Activated CD4-positive, alpha-beta memory T cell treated with anti-CD3 and anti-CD28 coated beads for 36 hours (primary cell): Measurements from ENCODE around the gene BRD1. TPM values are rescaled to one million over a fixed set of nuclear protein-coding genes. Genes with fewer than 3 reads are reported as not detected.

Source experiments
- CTCF ChIA-PET: fragments of 350-600 bp; sonication (Branson Sonifier 250); formaldehyde crosslinking; loops from one replicate; lab custom pipeline; 2021; ENCODE audit warnings: antibody characterized with exemption, inconsistent platforms; lab: Charles Lee
- POLR2A ChIA-PET: fragments of 350-600 bp; sonication (Branson Sonifier 250); formaldehyde crosslinking; loops from one replicate; lab custom pipeline; 2021; ENCODE audit warnings: antibody characterized with exemption; lab: Charles Lee
- DNase-seq: peaks from one replicate; pipeline ENCODE4 v3.0.0-alpha.2; 2020
- H3K27ac Mint-ChIP-seq: one replicate; pipeline ENCODE4 v1.8.0; 2021; ENCODE audit warnings: mixed read lengths
- H3K27me3 Mint-ChIP-seq: one replicate; pipeline ENCODE4 v1.8.0; 2021; ENCODE audit warnings: mixed read lengths
- H3K36me3 Mint-ChIP-seq: one replicate; pipeline ENCODE4 v1.8.0; 2021; ENCODE audit warnings: mixed read lengths
- H3K4me1 Mint-ChIP-seq: one replicate; pipeline ENCODE4 v1.8.0; 2021; ENCODE audit warnings: low read depth, mixed read lengths
- H3K4me3 Mint-ChIP-seq: one replicate; pipeline ENCODE4 v1.8.0; 2021; ENCODE audit warnings: mild to moderate bottlenecking, mixed read lengths
- H3K9me3 Mint-ChIP-seq: one replicate; pipeline ENCODE4 v1.8.0; 2021; ENCODE audit warnings: mixed read lengths
- intact Hi-C: fragments of 100-400 bp; cut with micrococcal nuclease; formaldehyde crosslinking; loops from one replicate; pipeline ENCODE4 v1.15.1; 2023
- total RNA-seq, 2 experiments: library from RNA; stranded (reverse); gene quantifications; one replicate each; pipeline ENCODE4 v1.2.3, GENCODE V29; 2021

The BRD1 gene
- total RNA-seq, 2 experiments from 2014 or later, result 27.5 to 30.2 TPM

- intact Hi-C loops, result no loop called here
- H3K27me3 Mint-ChIP-seq, result no peaks in the 10 kb centered on the region
- no peak overlapping the region for H3K27ac Mint-ChIP-seq
- peaks cover 50% of the 10 kb centered on the region for H3K36me3 Mint-ChIP-seq
- peaks cover 49% of the 10 kb centered on the region for H3K4me1 Mint-ChIP-seq
- ChIA-PET POLR2A (interaction anchor here (1.5 kb wide), 1 partner anchor 34 kb away, joined by 6 read pairs; no protein-coding TSS in a partner anchor), CTCF (no interaction called here)
- H3K9me3 Mint-ChIP-seq, result no peaks in the 10 kb centered on the region
- DNase-seq, result no peak
- H3K4me3 Mint-ChIP-seq, result no peak overlapping the region
Observed at GRCh38 chr22:49792107-49792506, 35.6 kb downstream of the BRD1 start.

- Mint-ChIP-seq H3K4me3 (no peak overlapping the region), H3K4me1 (peaks cover 49% of the 10 kb centered on the region), H3K36me3 (peaks cover 47% of the 10 kb centered on the region), H3K27ac (peak overlapping the region; percentile 68), H3K9me3 (no peaks in the 10 kb centered on the region), H3K27me3 (no peaks in the 10 kb centered on the region)
- DNase-seq, result no peak
- intact Hi-C loops, result no loop called here
- ChIA-PET CTCF (interaction anchor here (2.0 kb wide), 1 partner anchor 24 kb away, joined by 4 read pairs; no protein-coding TSS in a partner anchor), POLR2A (interaction anchor here (1.2 to 1.5 kb wide), 2 partner anchors 34 to 37 kb away, joined by 3 to 6 read pairs; no protein-coding TSS in a partner anchor)
Observed at GRCh38 chr22:49791682-49792081, 36.0 kb downstream of the BRD1 start.

- H3K9me3 Mint-ChIP-seq, result no peaks in the 10 kb centered on the region
- CTCF ChIA-PET, result interaction anchor here (1.2 to 2.0 kb wide), 3 partner anchors 21 to 240 kb away, joined by 3 to 7 read pairs (median 4); no protein-coding TSS in a partner anchor
- H3K36me3 Mint-ChIP-seq, result peaks cover 49% of the 10 kb centered on the region
- no peak overlapping the region for H3K27ac Mint-ChIP-seq
- intact Hi-C loops, result no loop called here
- DNase-seq, result no peak
- H3K27me3 Mint-ChIP-seq, result no peaks in the 10 kb centered on the region
- peaks cover 49% of the 10 kb centered on the region for H3K4me1 Mint-ChIP-seq
- no peak overlapping the region for H3K4me3 Mint-ChIP-seq
- POLR2A ChIA-PET, result interaction anchor here (0.5 to 1.5 kb wide), 3 partner anchors 35 to 181 kb away, joined by 3 to 6 read pairs (median 3); no protein-coding TSS in a partner anchor
Observed at GRCh38 chr22:49790912-49791311, 36.8 kb downstream of the BRD1 start.

- peak overlapping the region; percentile 74 for H3K27ac Mint-ChIP-seq
- POLR2A ChIA-PET, result no interaction called here
- intact Hi-C loops, result no loop called here
- CTCF ChIA-PET, result interaction anchor here (0.9 to 2.0 kb wide), 4 partner anchors 19 to 241 kb away, joined by 3 to 7 read pairs (median 4); no protein-coding TSS in a partner anchor
- no peaks in the 10 kb centered on the region for H3K27me3 Mint-ChIP-seq
- peak; percentile 58 for DNase-seq
- no peaks in the 10 kb centered on the region for H3K9me3 Mint-ChIP-seq
- H3K4me1 Mint-ChIP-seq, result peaks cover 47% of the 10 kb centered on the region
- no peak overlapping the region for H3K4me3 Mint-ChIP-seq
- peaks cover 39% of the 10 kb centered on the region for H3K36me3 Mint-ChIP-seq
Observed at GRCh38 chr22:49789289-49790141, 38.2 kb downstream of the BRD1 start.

- Mint-ChIP-seq H3K4me3 (no peak overlapping the region), H3K4me1 (peaks cover 50% of the 10 kb centered on the region), H3K27me3 (no peaks in the 10 kb centered on the region), H3K27ac (peak overlapping the region; percentile 74), H3K36me3 (peaks cover 36% of the 10 kb centered on the region), H3K9me3 (no peaks in the 10 kb centered on the region)
- intact Hi-C loops, result no loop called here
- ChIA-PET POLR2A (no interaction called here), CTCF (interaction anchor here (0.7 kb wide), 1 partner anchor 26 kb away, joined by 4 read pairs; no protein-coding TSS in a partner anchor)
- DNase-seq, result no peak
Observed at GRCh38 chr22:49788504-49788903, 39.2 kb downstream of the BRD1 start.

GRCh38 chr22:49787861-49788260 lies 39.8 kb downstream of the BRD1 start:
- DNase-seq, result no peak
- Mint-ChIP-seq H3K36me3 (peaks cover 31% of the 10 kb centered on the region), H3K27me3 (no peaks in the 10 kb centered on the region), H3K9me3 (no peaks in the 10 kb centered on the region), H3K4me3 (no peak overlapping the region), H3K4me1 (peaks cover 45% of the 10 kb centered on the region), H3K27ac (peak overlapping the region; percentile 74)
- intact Hi-C loops, result no loop called here
- CTCF ChIA-PET, result no interaction called here
- POLR2A ChIA-PET, result no interaction called here

- H3K4me1 Mint-ChIP-seq, result peaks cover 44% of the 10 kb centered on the region
Observed at GRCh38 chr22:49786976-49787706, 40.5 kb downstream of the BRD1 start.

GRCh38 chr22:49785841-49786471 lies 41.7 kb downstream of the BRD1 start:
- Mint-ChIP-seq H3K9me3 (no peaks in the 10 kb centered on the region), H3K4me1 (peaks cover 38% of the 10 kb centered on the region), H3K27ac (no peak overlapping the region), H3K27me3 (no peaks in the 10 kb centered on the region), H3K4me3 (no peak overlapping the region), H3K36me3 (peaks cover 26% of the 10 kb centered on the region)
- intact Hi-C loops, result no loop called here
- ChIA-PET CTCF (no interaction called here), POLR2A (no interaction called here)
- DNase-seq, result no peak

More at GRCh38 chr22:49786976-49787706, 40.5 kb downstream of the BRD1 start:
- no peak overlapping the region for H3K27ac Mint-ChIP-seq
- intact Hi-C loops, result no loop called here
- H3K27me3 Mint-ChIP-seq, result no peaks in the 10 kb centered on the region
- H3K4me3 Mint-ChIP-seq, result no peak overlapping the region
- no peaks in the 10 kb centered on the region for H3K9me3 Mint-ChIP-seq
- POLR2A ChIA-PET, result no interaction called here
- CTCF ChIA-PET, result no interaction called here
- DNase-seq, result no peak
- H3K36me3 Mint-ChIP-seq, result peaks cover 29% of the 10 kb centered on the region

- no peak for DNase-seq
- intact Hi-C loops, result no loop called here
- POLR2A ChIA-PET, result no interaction called here
- no peaks in the 10 kb centered on the region for H3K9me3 Mint-ChIP-seq
- peaks cover 30% of the 10 kb centered on the region for H3K4me1 Mint-ChIP-seq
- no peak overlapping the region for H3K27ac Mint-ChIP-seq
- CTCF ChIA-PET, result no interaction called here
- H3K4me3 Mint-ChIP-seq, result no peak overlapping the region
- no peaks in the 10 kb centered on the region for H3K27me3 Mint-ChIP-seq
- H3K36me3 Mint-ChIP-seq, result peaks cover 22% of the 10 kb centered on the region
Observed at GRCh38 chr22:49785046-49785521, 42.6 kb downstream of the BRD1 start.

GRCh38 chr22:49784630-49784971 lies 43.1 kb downstream of the BRD1 start:
- H3K9me3 Mint-ChIP-seq, result no peaks in the 10 kb centered on the region
- ChIA-PET POLR2A (no interaction called here), CTCF (no interaction called here)
- peaks cover 22% of the 10 kb centered on the region for H3K36me3 Mint-ChIP-seq
- intact Hi-C loops, result no loop called here
- no peak overlapping the region for H3K4me3 Mint-ChIP-seq
- no peaks in the 10 kb centered on the region for H3K27me3 Mint-ChIP-seq
- no peak overlapping the region for H3K27ac Mint-ChIP-seq
- peaks cover 25% of the 10 kb centered on the region for H3K4me1 Mint-ChIP-seq
- DNase-seq, result no peak

GRCh38 chr22:49783926-49784629 lies 43.6 kb downstream of the BRD1 start:
- Mint-ChIP-seq H3K27me3 (no peaks in the 10 kb centered on the region), H3K27ac (no peak overlapping the region), H3K4me3 (no peak overlapping the region), H3K4me1 (peaks cover 20% of the 10 kb centered on the region), H3K9me3 (no peaks in the 10 kb centered on the region), H3K36me3 (peaks cover 21% of the 10 kb centered on the region)
- DNase-seq, result no peak
- intact Hi-C loops, result no loop called here
- CTCF ChIA-PET, result no interaction called here
- POLR2A ChIA-PET, result no interaction called here
